ENCODE results near the gene ITGBL1. TPM values are rescaled to one million over a fixed set of nuclear protein-coding genes. Genes with fewer than 3 reads are reported as not detected.

The ITGBL1 gene
- total and polyA plus RNA-seq, 5 donors from 2014 or later = not detected

DNA sequence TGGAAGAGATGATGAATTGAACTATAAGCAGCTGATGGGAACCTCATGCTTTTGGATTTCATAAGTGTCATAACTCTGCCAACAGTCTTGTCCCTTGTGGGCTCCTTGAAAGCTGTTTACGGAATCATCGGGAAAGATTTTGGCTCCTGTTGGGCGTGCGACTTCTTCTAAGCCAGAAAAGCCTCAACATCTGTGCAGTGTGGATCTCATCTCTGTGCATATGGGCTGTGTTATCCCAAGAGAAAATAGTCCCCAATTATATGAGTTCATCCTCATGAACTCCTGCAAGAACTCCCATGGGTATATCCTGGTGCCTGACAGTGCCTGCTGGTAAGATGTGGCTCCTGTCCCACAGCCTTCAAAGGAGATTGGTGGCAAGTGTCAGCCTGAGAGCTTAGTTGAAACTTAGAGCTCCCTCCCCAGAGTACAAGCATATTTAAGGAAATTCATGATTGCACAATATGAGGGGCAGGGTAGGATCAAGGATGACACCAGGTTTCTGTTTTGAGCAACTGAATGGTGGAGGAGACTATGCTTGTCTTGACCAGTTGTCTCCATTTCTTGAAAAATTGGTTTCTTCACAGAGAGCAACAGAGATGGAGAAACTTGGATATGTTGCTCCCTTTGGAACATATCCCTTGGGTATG lies 243.5 kb downstream of the ITGBL1 start:
- Mint-ChIP-seq H3K27me3 (peaks cover 4% of the 10 kb centered on the region), H3K4me1 (no peaks in the 10 kb centered on the region), H3K9me3 (peaks cover 0 to 2% (median 0%) of the 10 kb centered on the region in 7 donors), H3K27ac (no peak overlapping the region), H3K36me3 (no peaks in the 10 kb centered on the region), H3K4me3 (no peak overlapping the region)
- Histone ChIP-seq H3K4me3 (ENCODE audit: low read depth, low read length) (no peak overlapping the region), H3K9me3 (ENCODE audit: control insufficient read depth in 2 of 2, low read length in 2 of 2) (no peaks in the 10 kb centered on the region), H3K27ac (ENCODE audit: insufficient read depth, low read length, poor library complexity, severe bottlenecking) (no peak overlapping the region), H3K4me1 (ENCODE audit: control insufficient read depth, insufficient read depth, low read length, poor library complexity, severe bottlenecking) (no peaks in the 10 kb centered on the region), H3K27me3 (ENCODE audit: control insufficient read depth, insufficient read depth, low read length) (no peaks in the 10 kb centered on the region), H3K36me3 (ENCODE audit: control insufficient read depth, insufficient read depth, low read length) (no peaks in the 10 kb centered on the region)
- ATAC-seq (ENCODE audit: low read depth in 2 of 2) (no peak), DNase-seq (no peak)

DNA sequence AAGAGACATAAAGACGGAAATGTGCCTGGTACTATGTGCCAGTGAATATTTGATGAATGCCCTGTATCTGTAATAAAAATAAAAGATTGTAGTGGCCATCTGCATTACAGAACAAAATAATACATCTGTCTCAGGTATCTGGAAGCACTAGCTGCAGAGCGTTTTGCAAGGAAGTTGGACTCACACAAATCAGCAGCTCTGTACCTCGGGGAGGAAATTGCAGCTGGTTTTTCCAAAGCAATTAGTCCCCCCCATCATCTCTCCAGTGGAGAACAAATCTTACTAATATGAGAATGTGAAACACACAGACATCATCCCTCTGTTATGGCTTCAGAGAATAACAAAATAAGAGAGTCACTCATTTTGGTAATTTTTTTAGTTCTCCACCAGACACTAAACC lies 245.3 kb downstream of the ITGBL1 start:
- H3K4me1 Mint-ChIP-seq = no peaks in the 10 kb centered on the region
- no peaks in the 10 kb centered on the region for H3K9me3 ChIP-seq (ENCODE audit: control insufficient read depth in 2 of 2, low read length in 2 of 2)
- ATAC-seq (ENCODE audit: low read depth in 2 of 2) (no peak), DNase-seq (no peak)
- no peak overlapping the region for H3K4me3 Mint-ChIP-seq
- peaks cover 0 to 2% (median 0%) of the 10 kb centered on the region in 7 donors for H3K9me3 Mint-ChIP-seq
- no peaks in the 10 kb centered on the region for H3K36me3 ChIP-seq (ENCODE audit: control insufficient read depth, insufficient read depth, low read length)
- H3K4me1 ChIP-seq (ENCODE audit: control insufficient read depth, insufficient read depth, low read length, poor library complexity, severe bottlenecking) = no peaks in the 10 kb centered on the region
- no peak overlapping the region for H3K4me3 ChIP-seq (ENCODE audit: low read depth, low read length)
- no peaks in the 10 kb centered on the region for H3K27me3 Mint-ChIP-seq
- no peaks in the 10 kb centered on the region for H3K27me3 ChIP-seq (ENCODE audit: control insufficient read depth, insufficient read depth, low read length)
- no peak overlapping the region for H3K27ac ChIP-seq (ENCODE audit: insufficient read depth, low read length, poor library complexity, severe bottlenecking)
- H3K36me3 Mint-ChIP-seq = no peaks in the 10 kb centered on the region
- H3K27ac Mint-ChIP-seq = no peak overlapping the region

DNA sequence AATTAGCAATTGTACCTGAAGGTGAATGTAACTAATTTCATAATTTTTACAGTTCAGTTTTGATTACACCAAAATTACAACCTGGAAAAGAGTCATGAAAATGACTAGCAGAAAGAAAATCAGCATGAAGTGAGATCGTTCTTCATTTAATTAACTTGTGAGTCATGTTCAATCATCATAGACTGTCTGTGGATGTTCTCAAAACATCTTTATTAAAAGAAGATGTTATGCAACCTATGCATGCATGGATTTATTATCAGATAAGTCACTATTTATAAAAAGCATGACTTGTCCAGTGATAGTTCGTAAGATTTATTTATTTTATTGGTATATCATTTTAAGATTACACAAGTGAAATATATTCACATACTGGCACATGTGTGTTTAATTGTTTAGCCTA lies 245.9 kb downstream of the ITGBL1 start:
- Histone ChIP-seq H3K27me3 (ENCODE audit: control insufficient read depth, insufficient read depth, low read length) (no peaks in the 10 kb centered on the region), H3K4me1 (ENCODE audit: control insufficient read depth, insufficient read depth, low read length, poor library complexity, severe bottlenecking) (no peaks in the 10 kb centered on the region), H3K9me3 (ENCODE audit: control insufficient read depth in 2 of 2, low read length in 2 of 2) (no peaks in the 10 kb centered on the region), H3K36me3 (ENCODE audit: control insufficient read depth, insufficient read depth, low read length) (no peaks in the 10 kb centered on the region), H3K4me3 (ENCODE audit: low read depth, low read length) (no peak overlapping the region), H3K27ac (ENCODE audit: insufficient read depth, low read length, poor library complexity, severe bottlenecking) (no peak overlapping the region)
- H3K27ac Mint-ChIP-seq = no peak overlapping the region
- H3K4me1 Mint-ChIP-seq = no peaks in the 10 kb centered on the region
- H3K36me3 Mint-ChIP-seq = no peaks in the 10 kb centered on the region
- peaks cover 0 to 2% (median 0%) of the 10 kb centered on the region in 7 donors for H3K9me3 Mint-ChIP-seq
- no peak for ATAC-seq (ENCODE audit: low read depth in 2 of 2)
- no peaks in the 10 kb centered on the region for H3K27me3 Mint-ChIP-seq
- no peak for DNase-seq
- no peak overlapping the region for H3K4me3 Mint-ChIP-seq

- no peaks in the 10 kb centered on the region for H3K27me3 ChIP-seq (ENCODE audit: control insufficient read depth, insufficient read depth, low read length)
- DNase-seq (no peak), ATAC-seq (ENCODE audit: low read depth in 2 of 2) (no peak)
- no peak overlapping the region for H3K27ac Mint-ChIP-seq
- H3K4me1 Mint-ChIP-seq = no peaks in the 10 kb centered on the region
- H3K4me1 ChIP-seq (ENCODE audit: control insufficient read depth, insufficient read depth, low read length, poor library complexity, severe bottlenecking) = no peaks in the 10 kb centered on the region
- H3K4me3 ChIP-seq (ENCODE audit: low read depth, low read length) = no peak overlapping the region
- H3K27ac ChIP-seq (ENCODE audit: insufficient read depth, low read length, poor library complexity, severe bottlenecking) = no peak overlapping the region
- no peaks in the 10 kb centered on the region for H3K27me3 Mint-ChIP-seq
- H3K9me3 Mint-ChIP-seq = peaks cover 0 to 9% (median 0%) of the 10 kb centered on the region in 7 donors
- H3K36me3 ChIP-seq (ENCODE audit: control insufficient read depth, insufficient read depth, low read length) = no peaks in the 10 kb centered on the region
- no peaks in the 10 kb centered on the region for H3K36me3 Mint-ChIP-seq
- no peak overlapping the region for H3K4me3 Mint-ChIP-seq
- H3K9me3 ChIP-seq (ENCODE audit: control insufficient read depth in 2 of 2, low read length in 2 of 2) = no peaks in the 10 kb centered on the region
Measured at GRCh38 chr13:101700598-101700997, 248.1 kb downstream of the ITGBL1 start.

- Mint-ChIP-seq H3K4me1 (peaks cover 0 to 5% (median 1%) of the 10 kb centered on the region in 4 donors), H3K27me3 (no peaks in the 10 kb centered on the region), H3K27ac (no peak overlapping the region), H3K36me3 (no peaks in the 10 kb centered on the region), H3K4me3 (no peak overlapping the region), H3K9me3 (peaks cover 0 to 9% (median 0%) of the 10 kb centered on the region in 7 donors)
- Histone ChIP-seq H3K9me3 (ENCODE audit: control insufficient read depth in 2 of 2, low read length in 2 of 2) (no peaks in the 10 kb centered on the region), H3K27me3 (ENCODE audit: control insufficient read depth, insufficient read depth, low read length) (no peaks in the 10 kb centered on the region), H3K36me3 (ENCODE audit: control insufficient read depth, insufficient read depth, low read length) (no peaks in the 10 kb centered on the region), H3K27ac (ENCODE audit: insufficient read depth, low read length, poor library complexity, severe bottlenecking) (no peak overlapping the region), H3K4me3 (ENCODE audit: low read depth, low read length) (no peak overlapping the region), H3K4me1 (ENCODE audit: control insufficient read depth, insufficient read depth, low read length, poor library complexity, severe bottlenecking) (no peaks in the 10 kb centered on the region)
- DNase-seq = no peak
- ATAC-seq (ENCODE audit: low read depth in 2 of 2) = no peak
Measured at GRCh38 chr13:101703081-101703480, 250.6 kb downstream of the ITGBL1 start.

DNA sequence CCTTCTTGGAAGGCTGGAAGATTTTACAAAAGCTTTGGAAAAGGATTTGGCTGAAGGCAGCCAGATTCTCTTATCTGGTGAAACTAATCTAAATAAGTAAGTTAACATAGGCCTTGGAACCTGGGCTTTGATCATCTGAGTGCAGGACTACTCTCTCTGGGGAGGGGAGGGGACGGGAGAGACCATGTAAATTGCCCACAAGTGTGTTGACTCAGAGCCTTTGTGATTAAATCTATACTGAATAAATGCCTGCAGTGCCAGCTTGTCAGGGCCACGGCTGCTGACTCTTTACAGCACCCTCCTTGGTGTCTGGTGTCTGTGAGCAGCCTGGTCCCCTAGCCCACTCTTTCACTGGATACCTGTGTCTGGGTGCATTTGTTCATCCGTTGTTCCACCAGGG lies 251.4 kb downstream of the ITGBL1 start:
- H3K36me3 ChIP-seq (ENCODE audit: control insufficient read depth, insufficient read depth, low read length) = no peaks in the 10 kb centered on the region
- DNase-seq (no peak), ATAC-seq (ENCODE audit: low read depth in 2 of 2) (no peak)
- Mint-ChIP-seq H3K4me3 (no peak overlapping the region), H3K4me1 (peaks cover 0 to 5% (median 1%) of the 10 kb centered on the region in 4 donors), H3K9me3 (peaks cover 0 to 10% (median 0%) of the 10 kb centered on the region in 7 donors), H3K27ac (no peak overlapping the region), H3K27me3 (no peaks in the 10 kb centered on the region), H3K36me3 (no peaks in the 10 kb centered on the region)
- H3K4me1 ChIP-seq (ENCODE audit: control insufficient read depth, insufficient read depth, low read length, poor library complexity, severe bottlenecking) = no peaks in the 10 kb centered on the region
- no peaks in the 10 kb centered on the region for H3K9me3 ChIP-seq (ENCODE audit: control insufficient read depth in 2 of 2, low read length in 2 of 2)
- H3K4me3 ChIP-seq (ENCODE audit: low read depth, low read length) = no peak overlapping the region
- no peaks in the 10 kb centered on the region for H3K27me3 ChIP-seq (ENCODE audit: control insufficient read depth, insufficient read depth, low read length)
- H3K27ac ChIP-seq (ENCODE audit: insufficient read depth, low read length, poor library complexity, severe bottlenecking) = no peak overlapping the region

DNA sequence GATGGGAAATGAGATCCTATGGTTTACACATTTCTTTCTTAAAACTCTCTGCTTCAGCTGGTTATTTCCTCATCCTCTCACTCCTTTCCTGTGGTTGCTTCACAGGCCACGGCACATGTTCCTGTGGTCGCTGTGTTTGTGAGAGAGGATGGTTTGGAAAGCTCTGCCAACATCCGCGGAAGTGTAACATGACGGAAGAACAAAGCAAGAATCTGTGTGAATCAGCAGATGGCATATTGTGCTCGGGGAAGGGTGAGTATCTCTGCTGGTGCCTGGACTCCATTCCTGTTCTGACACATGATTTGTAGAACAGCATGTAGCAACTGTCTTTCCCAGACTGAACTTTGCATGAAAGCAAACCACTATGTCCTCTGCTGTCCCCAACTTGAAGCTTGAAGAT lies 254.2 kb downstream of the ITGBL1 start:
- H3K27ac Mint-ChIP-seq = no peak overlapping the region
- H3K4me1 Mint-ChIP-seq = peaks cover 0 to 5% (median 1%) of the 10 kb centered on the region in 4 donors
- DNase-seq (no peak), ATAC-seq (ENCODE audit: low read depth in 2 of 2) (peak in 1 of 2 donors; percentile 34)
- Histone ChIP-seq H3K27me3 (ENCODE audit: control insufficient read depth, insufficient read depth, low read length) (no peaks in the 10 kb centered on the region), H3K27ac (ENCODE audit: insufficient read depth, low read length, poor library complexity, severe bottlenecking) (no peak overlapping the region), H3K9me3 (ENCODE audit: control insufficient read depth in 2 of 2, low read length in 2 of 2) (no peaks in the 10 kb centered on the region), H3K36me3 (ENCODE audit: control insufficient read depth, insufficient read depth, low read length) (no peaks in the 10 kb centered on the region), H3K4me3 (ENCODE audit: low read depth, low read length) (no peak overlapping the region), H3K4me1 (ENCODE audit: control insufficient read depth, insufficient read depth, low read length, poor library complexity, severe bottlenecking) (no peaks in the 10 kb centered on the region)
- no peaks in the 10 kb centered on the region for H3K36me3 Mint-ChIP-seq
- no peak overlapping the region for H3K4me3 Mint-ChIP-seq
- H3K27me3 Mint-ChIP-seq = no peaks in the 10 kb centered on the region
- peaks cover 0 to 10% (median 0%) of the 10 kb centered on the region in 7 donors for H3K9me3 Mint-ChIP-seq

GRCh38 chr13:101707659-101708058 lies 255.2 kb downstream of the ITGBL1 start:
- H3K9me3 Mint-ChIP-seq = peaks cover 0 to 10% (median 0%) of the 10 kb centered on the region in 7 donors
- H3K9me3 ChIP-seq (ENCODE audit: control insufficient read depth in 2 of 2, low read length in 2 of 2) = no peaks in the 10 kb centered on the region
- ATAC-seq (ENCODE audit: low read depth in 2 of 2) = no peak
- DNase-seq = no peak
- H3K4me3 ChIP-seq (ENCODE audit: low read depth, low read length) = no peak overlapping the region
- H3K27me3 ChIP-seq (ENCODE audit: control insufficient read depth, insufficient read depth, low read length) = no peaks in the 10 kb centered on the region
- H3K36me3 Mint-ChIP-seq = no peaks in the 10 kb centered on the region
- no peaks in the 10 kb centered on the region for H3K4me1 ChIP-seq (ENCODE audit: control insufficient read depth, insufficient read depth, low read length, poor library complexity, severe bottlenecking)
- H3K4me3 Mint-ChIP-seq = no peak overlapping the region
- no peak overlapping the region for H3K27ac Mint-ChIP-seq
- H3K27ac ChIP-seq (ENCODE audit: insufficient read depth, low read length, poor library complexity, severe bottlenecking) = no peak overlapping the region
- H3K27me3 Mint-ChIP-seq = no peaks in the 10 kb centered on the region
- H3K4me1 Mint-ChIP-seq = peaks cover 0 to 5% (median 1%) of the 10 kb centered on the region in 4 donors
- no peaks in the 10 kb centered on the region for H3K36me3 ChIP-seq (ENCODE audit: control insufficient read depth, insufficient read depth, low read length)

Measured in CD4-positive, CD25-positive, alpha-beta regulatory T cell (primary cell).